Measurements from ENCODE around the gene TRIP4. TPM values are rescaled to one million over a fixed set of nuclear protein-coding genes. Genes with fewer than 3 reads are reported as not detected.

The TRIP4 gene
- total and polyA plus RNA-seq, 2 of the 8 experiments (the other 6 are each of a cell fraction or from before 2014, with no cell fraction given) = 6.2 to 18.9 TPM

DNA sequence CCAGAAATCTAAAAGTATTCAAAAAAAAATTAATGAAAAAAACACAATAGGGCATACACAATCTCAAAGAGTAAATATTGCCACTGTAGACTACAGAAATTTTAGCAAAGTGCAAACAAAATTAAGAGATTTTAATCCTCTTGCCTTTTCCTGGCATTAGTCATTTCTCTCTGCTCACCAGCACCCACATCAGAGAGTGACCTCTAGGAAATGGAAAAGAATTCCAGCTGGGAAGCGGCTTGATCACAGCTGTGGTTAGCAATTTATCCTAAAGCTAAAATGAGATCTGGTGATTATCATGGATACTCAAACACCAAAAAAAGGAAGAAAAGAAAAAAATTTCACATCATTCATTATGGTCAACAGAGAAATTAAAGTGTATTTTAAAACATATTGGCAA is 39.2 kb upstream of the TRIP4 start (continued):
- TF ChIP-seq PHF8 (conservative IDR thresholded peaks at IDR 0.05; ENCODE audit: low read depth, low read length) (no peak), SRF (IDR thresholded peaks at IDR 0.05; ENCODE audit: low read depth, low read length) (no peak), SP2 (IDR thresholded peaks at IDR 0.05; ENCODE audit: low read length) (no peak)
- TF ChIP-seq, protein P1, sequence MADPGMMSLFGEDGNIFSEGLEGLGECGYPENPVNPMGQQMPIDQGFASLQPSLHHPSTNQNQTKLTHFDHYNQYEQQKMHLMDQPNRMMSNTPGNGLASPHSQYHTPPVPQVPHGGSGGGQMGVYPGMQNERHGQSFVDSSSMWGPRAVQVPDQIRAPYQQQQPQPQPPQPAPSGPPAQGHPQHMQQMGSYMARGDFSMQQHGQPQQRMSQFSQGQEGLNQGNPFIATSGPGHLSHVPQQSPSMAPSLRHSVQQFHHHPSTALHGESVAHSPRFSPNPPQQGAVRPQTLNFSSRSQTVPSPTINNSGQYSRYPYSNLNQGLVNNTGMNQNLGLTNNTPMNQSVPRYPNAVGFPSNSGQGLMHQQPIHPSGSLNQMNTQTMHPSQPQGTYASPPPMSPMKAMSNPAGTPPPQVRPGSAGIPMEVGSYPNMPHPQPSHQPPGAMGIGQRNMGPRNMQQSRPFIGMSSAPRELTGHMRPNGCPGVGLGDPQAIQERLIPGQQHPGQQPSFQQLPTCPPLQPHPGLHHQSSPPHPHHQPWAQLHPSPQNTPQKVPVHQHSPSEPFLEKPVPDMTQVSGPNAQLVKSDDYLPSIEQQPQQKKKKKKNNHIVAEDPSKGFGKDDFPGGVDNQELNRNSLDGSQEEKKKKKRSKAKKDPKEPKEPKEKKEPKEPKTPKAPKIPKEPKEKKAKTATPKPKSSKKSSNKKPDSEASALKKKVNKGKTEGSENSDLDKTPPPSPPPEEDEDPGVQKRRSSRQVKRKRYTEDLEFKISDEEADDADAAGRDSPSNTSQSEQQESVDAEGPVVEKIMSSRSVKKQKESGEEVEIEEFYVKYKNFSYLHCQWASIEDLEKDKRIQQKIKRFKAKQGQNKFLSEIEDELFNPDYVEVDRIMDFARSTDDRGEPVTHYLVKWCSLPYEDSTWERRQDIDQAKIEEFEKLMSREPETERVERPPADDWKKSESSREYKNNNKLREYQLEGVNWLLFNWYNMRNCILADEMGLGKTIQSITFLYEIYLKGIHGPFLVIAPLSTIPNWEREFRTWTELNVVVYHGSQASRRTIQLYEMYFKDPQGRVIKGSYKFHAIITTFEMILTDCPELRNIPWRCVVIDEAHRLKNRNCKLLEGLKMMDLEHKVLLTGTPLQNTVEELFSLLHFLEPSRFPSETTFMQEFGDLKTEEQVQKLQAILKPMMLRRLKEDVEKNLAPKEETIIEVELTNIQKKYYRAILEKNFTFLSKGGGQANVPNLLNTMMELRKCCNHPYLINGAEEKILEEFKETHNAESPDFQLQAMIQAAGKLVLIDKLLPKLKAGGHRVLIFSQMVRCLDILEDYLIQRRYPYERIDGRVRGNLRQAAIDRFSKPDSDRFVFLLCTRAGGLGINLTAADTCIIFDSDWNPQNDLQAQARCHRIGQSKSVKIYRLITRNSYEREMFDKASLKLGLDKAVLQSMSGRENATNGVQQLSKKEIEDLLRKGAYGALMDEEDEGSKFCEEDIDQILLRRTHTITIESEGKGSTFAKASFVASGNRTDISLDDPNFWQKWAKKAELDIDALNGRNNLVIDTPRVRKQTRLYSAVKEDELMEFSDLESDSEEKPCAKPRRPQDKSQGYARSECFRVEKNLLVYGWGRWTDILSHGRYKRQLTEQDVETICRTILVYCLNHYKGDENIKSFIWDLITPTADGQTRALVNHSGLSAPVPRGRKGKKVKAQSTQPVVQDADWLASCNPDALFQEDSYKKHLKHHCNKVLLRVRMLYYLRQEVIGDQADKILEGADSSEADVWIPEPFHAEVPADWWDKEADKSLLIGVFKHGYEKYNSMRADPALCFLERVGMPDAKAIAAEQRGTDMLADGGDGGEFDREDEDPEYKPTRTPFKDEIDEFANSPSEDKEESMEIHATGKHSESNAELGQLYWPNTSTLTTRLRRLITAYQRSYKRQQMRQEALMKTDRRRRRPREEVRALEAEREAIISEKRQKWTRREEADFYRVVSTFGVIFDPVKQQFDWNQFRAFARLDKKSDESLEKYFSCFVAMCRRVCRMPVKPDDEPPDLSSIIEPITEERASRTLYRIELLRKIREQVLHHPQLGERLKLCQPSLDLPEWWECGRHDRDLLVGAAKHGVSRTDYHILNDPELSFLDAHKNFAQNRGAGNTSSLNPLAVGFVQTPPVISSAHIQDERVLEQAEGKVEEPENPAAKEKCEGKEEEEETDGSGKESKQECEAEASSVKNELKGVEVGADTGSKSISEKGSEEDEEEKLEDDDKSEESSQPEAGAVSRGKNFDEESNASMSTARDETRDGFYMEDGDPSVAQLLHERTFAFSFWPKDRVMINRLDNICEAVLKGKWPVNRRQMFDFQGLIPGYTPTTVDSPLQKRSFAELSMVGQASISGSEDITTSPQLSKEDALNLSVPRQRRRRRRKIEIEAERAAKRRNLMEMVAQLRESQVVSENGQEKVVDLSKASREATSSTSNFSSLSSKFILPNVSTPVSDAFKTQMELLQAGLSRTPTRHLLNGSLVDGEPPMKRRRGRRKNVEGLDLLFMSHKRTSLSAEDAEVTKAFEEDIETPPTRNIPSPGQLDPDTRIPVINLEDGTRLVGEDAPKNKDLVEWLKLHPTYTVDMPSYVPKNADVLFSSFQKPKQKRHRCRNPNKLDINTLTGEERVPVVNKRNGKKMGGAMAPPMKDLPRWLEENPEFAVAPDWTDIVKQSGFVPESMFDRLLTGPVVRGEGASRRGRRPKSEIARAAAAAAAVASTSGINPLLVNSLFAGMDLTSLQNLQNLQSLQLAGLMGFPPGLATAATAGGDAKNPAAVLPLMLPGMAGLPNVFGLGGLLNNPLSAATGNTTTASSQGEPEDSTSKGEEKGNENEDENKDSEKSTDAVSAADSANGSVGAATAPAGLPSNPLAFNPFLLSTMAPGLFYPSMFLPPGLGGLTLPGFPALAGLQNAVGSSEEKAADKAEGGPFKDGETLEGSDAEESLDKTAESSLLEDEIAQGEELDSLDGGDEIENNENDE (IDR thresholded peaks at IDR 0.05; ENCODE audit: insufficient replicate concordance, low read length) = no peak
- TF ChIP-seq, protein P2, sequence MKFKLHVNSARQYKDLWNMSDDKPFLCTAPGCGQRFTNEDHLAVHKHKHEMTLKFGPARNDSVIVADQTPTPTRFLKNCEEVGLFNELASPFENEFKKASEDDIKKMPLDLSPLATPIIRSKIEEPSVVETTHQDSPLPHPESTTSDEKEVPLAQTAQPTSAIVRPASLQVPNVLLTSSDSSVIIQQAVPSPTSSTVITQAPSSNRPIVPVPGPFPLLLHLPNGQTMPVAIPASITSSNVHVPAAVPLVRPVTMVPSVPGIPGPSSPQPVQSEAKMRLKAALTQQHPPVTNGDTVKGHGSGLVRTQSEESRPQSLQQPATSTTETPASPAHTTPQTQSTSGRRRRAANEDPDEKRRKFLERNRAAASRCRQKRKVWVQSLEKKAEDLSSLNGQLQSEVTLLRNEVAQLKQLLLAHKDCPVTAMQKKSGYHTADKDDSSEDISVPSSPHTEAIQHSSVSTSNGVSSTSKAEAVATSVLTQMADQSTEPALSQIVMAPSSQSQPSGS (IDR thresholded peaks at IDR 0.05; ENCODE audit: low read length) = no peak
- TF ChIP-seq, protein P3, sequence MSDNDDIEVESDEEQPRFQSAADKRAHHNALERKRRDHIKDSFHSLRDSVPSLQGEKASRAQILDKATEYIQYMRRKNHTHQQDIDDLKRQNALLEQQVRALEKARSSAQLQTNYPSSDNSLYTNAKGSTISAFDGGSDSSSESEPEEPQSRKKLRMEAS (IDR thresholded peaks at IDR 0.05) = no peak
- TF ChIP-seq, protein P4, sequence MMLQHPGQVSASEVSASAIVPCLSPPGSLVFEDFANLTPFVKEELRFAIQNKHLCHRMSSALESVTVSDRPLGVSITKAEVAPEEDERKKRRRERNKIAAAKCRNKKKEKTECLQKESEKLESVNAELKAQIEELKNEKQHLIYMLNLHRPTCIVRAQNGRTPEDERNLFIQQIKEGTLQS (IDR thresholded peaks at IDR 0.05; ENCODE audit: insufficient read depth, low read depth, low read length) = no peak
